Loucy (cell line): ENCODE data around the gene NRIP1.

Source experiments
- H2AFZ ChIP-seq: fragments of 200-600 bp; sonication (generic); 2 replicates; pipeline ENCODE4 v1.6.0; 2016; ENCODE audit warnings: antibody characterized with exemption, mild to moderate bottlenecking, low read length, moderate library complexity
- H3F3A ChIP-seq: fragments of 200-600 bp; 2 replicates; pipeline ENCODE4 v1.6.0; 2016; ENCODE audit warnings: antibody characterized with exemption, low read depth, mild to moderate bottlenecking
- H3K27me3 ChIP-seq: fragments of 200-600 bp; sonication (generic); 2 replicates; pipeline ENCODE4 v1.6.1; 2014; ENCODE audit warnings: low read length, mild to moderate bottlenecking; ENCODE audit not compliant: insufficient read depth, poor library complexity, severe bottlenecking
- H3K36me3 ChIP-seq: fragments of 200-600 bp; sonication (generic); 2 replicates; pipeline ENCODE4 v1.6.1; 2016; ENCODE audit warnings: low read length; ENCODE audit not compliant: insufficient read depth
- H3K4me1 ChIP-seq: fragments of 200-600 bp; sonication (generic); 2 replicates; pipeline ENCODE4 v1.5.1; 2014; ENCODE audit warnings: low read length, mild to moderate bottlenecking; ENCODE audit not compliant: insufficient read depth, poor library complexity, severe bottlenecking
- H3K4me2 ChIP-seq: fragments of 200-600 bp; sonication (generic); 2 replicates; pipeline ENCODE4 v1.6.0; 2014; ENCODE audit warnings: antibody characterized with exemption, low read length, low read depth, mild to moderate bottlenecking; ENCODE audit not compliant: poor library complexity, severe bottlenecking
- H3K4me3 ChIP-seq: fragments of 200-600 bp; sonication (generic); 2 replicates; pipeline ENCODE4 v1.5.1; 2014; ENCODE audit warnings: low read length, mild to moderate bottlenecking, mixed read lengths; ENCODE audit not compliant: poor library complexity, severe bottlenecking
- H3K79me2 ChIP-seq: fragments of 200-600 bp; sonication (generic); 2 replicates; pipeline ENCODE4 v1.6.1; 2014; ENCODE audit warnings: low read length; ENCODE audit not compliant: insufficient read depth
- H3K9ac ChIP-seq: fragments of 200-600 bp; sonication (generic); 2 replicates; pipeline ENCODE4 v1.6.0; 2014; ENCODE audit warnings: mild to moderate bottlenecking, low read depth, low read length, moderate library complexity; ENCODE audit not compliant: poor library complexity, severe bottlenecking
- H3K9me2 ChIP-seq: fragments of 200-600 bp; sonication (generic); replicated peaks from 2 replicates; pipeline ENCODE4 v1.6.1; 2016; ENCODE audit warnings: low read depth, low read length, mixed read lengths
- H3K9me3 ChIP-seq: fragments of 200-600 bp; sonication (generic); 2 replicates; pipeline ENCODE4 v1.6.1; 2014; ENCODE audit warnings: mild to moderate bottlenecking, antibody characterized with exemption, low read length, low read depth; ENCODE audit not compliant: insufficient read depth
- H4K20me1 ChIP-seq: fragments of 200-600 bp; sonication (generic); 2 replicates; pipeline ENCODE4 v1.6.0; 2014; ENCODE audit warnings: antibody characterized with exemption, low read length, mild to moderate bottlenecking; ENCODE audit not compliant: insufficient read depth, poor library complexity, severe bottlenecking
- EZH2phosphoT487 ChIP-seq: fragments of 200-600 bp; IDR thresholded peaks from 2 replicates; pipeline ENCODE4 v1.6.1; 2018; ENCODE audit warnings: antibody characterized with exemption, mild to moderate bottlenecking, moderate library complexity, borderline replicate concordance
- TF ChIP-seq, protein P1 (sequence below): fragments of 200-600 bp; sonication (generic); conservative IDR thresholded peaks from 2 replicates; pipeline ENCODE4 v1.5.1; 2014; ENCODE audit warnings: mild to moderate bottlenecking, antibody characterized with exemption, low read length

Gene NRIP1

DNA sequence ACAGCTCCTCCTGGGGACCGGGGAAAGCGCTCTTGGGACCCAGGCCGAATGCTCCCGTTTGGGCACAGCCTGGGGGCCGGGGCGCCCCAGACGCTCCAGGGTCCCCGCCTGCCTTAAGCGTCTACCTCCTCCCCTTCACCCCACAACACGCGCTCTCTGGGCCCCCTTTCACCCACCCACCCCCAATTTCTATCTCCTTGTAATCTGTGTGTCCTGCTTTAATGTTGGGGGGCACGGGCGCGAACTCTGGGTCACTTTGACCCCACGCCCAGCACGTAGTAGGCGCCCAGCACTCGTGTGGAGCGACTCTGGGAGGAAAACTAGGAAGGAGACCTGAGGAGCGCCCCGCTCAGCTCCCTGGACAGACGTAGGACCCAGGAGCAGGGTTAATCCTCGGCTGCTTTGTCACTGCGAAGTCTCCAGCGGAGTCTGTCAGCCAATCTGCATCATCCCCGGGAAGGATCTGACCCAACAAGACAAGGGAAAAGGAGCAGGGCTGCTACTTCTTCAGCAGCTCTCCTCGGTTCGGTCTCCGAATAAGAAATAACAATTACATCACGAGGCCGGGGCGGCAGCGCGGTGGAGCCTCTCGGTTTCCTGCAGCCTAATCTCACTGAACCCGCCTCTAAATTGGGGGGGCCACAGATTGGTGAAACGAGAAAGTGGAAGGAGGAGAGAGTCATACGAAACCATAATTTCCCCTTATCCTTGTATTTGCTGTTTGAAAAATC lies 757 bp upstream of the NRIP1 start:
- Histone ChIP-seq H3K4me3 (peak overlapping the region; percentile 88), H3K4me1 (peaks cover 28% of the 10 kb centered on the region), H3K79me2 (peaks cover 39% of the 10 kb centered on the region), H3K36me3 (no peaks in the 10 kb centered on the region), H2AFZ (peak overlapping the region; percentile 95), H3K4me2 (peak overlapping the region; percentile 96), H3K27me3 (no peaks in the 10 kb centered on the region), H4K20me1 (peaks cover 19% of the 10 kb centered on the region), H3K9ac (peak overlapping the region; percentile 87), H3K9me3 (no peaks in the 10 kb centered on the region), H3K9me2 (no peaks in the 10 kb centered on the region), H3F3A (no peaks in the 10 kb centered on the region)
- TF ChIP-seq EZH2phosphoT487, result no peak
- TF ChIP-seq, protein P1, sequence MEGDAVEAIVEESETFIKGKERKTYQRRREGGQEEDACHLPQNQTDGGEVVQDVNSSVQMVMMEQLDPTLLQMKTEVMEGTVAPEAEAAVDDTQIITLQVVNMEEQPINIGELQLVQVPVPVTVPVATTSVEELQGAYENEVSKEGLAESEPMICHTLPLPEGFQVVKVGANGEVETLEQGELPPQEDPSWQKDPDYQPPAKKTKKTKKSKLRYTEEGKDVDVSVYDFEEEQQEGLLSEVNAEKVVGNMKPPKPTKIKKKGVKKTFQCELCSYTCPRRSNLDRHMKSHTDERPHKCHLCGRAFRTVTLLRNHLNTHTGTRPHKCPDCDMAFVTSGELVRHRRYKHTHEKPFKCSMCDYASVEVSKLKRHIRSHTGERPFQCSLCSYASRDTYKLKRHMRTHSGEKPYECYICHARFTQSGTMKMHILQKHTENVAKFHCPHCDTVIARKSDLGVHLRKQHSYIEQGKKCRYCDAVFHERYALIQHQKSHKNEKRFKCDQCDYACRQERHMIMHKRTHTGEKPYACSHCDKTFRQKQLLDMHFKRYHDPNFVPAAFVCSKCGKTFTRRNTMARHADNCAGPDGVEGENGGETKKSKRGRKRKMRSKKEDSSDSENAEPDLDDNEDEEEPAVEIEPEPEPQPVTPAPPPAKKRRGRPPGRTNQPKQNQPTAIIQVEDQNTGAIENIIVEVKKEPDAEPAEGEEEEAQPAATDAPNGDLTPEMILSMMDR, result no peak

DNA sequence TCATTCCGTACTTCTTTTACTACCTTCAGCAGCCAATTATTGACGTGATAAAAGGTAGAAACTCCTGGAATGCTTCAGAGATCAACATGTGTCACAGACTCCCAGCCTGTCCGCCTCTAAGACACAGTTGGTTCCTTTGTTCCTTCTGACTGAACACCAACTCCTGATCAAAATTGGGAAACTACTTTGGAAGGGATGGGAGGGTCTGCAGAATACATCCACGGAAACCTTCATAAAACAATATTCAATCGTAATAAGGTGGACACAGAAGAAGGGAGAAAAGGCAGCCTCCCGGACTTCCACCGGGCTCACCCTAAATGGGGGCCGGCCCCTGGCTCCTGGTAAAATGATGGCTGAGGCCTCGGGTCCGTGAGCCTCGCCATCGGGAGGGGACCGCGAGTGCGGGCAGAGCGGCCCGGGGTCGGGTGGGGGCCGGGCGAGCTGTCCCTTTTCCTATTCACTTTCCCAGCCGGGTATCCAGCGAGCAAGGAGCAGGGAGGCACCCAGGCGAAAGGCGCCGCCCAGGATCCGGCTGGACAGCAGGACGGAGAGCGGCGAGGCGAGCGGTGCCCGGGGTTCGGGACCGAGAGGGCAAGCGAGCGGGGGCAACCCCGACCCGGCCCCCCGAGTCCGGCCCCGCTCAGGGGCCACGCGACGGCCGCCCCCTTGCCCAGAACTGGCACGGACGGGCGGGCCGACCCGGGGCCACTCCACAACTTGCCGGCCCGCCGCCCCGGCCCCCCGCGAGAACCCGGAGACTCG lies 805 bp downstream of the NRIP1 start:
- Histone ChIP-seq H3K4me2 (peak overlapping the region; percentile 75), H3F3A (no peaks in the 10 kb centered on the region), H3K9ac (peak overlapping the region; percentile 90), H4K20me1 (peaks cover 35% of the 10 kb centered on the region), H2AFZ (peak overlapping the region; percentile 50), H3K27me3 (no peaks in the 10 kb centered on the region), H3K36me3 (no peaks in the 10 kb centered on the region), H3K9me2 (no peaks in the 10 kb centered on the region), H3K4me1 (peaks cover 43% of the 10 kb centered on the region), H3K9me3 (no peaks in the 10 kb centered on the region), H3K79me2 (peaks cover 54% of the 10 kb centered on the region), H3K4me3 (peak overlapping the region; percentile 92)
- no peak for TF ChIP-seq EZH2phosphoT487
- TF ChIP-seq, protein P1, result no peak

DNA sequence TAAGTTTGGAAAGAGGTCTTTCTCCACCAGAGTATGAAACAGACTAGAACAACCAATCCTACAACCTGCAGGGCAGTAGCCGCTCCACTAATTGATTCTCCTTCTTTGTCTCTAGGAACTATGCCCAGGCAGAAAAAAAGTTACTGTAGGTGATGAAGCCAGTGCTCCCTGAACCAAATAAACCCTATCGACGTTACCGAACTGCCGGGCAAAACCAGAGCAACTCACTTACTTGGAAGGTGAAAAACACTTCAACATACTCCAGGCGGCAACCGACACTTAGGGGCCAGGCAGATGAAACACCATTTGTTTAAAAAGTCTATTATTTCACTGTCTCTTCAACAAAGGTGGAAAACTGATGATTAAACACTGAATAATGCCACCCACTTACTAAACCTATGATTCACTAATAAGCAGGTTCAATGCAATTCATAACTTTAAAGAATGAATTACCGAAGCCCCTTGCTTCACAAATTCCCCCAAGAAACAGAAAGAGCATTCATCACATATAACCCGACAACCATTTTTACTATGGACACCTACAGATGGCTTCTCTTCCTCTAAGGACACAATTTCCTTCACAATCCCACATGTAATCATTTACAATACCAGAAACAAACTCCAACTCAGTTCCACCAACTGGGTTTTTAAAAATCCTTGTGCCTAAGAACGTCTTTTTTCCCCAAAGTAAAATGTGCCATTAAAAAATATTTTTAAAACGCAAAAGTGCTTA lies 1.6 kb downstream of the NRIP1 start:
- peaks cover 42% of the 10 kb centered on the region for H4K20me1 ChIP-seq
- TF ChIP-seq, protein P1, result no peak; the same call in 1 of the 2 replicates
- no peak for TF ChIP-seq EZH2phosphoT487
- H3K9me2 ChIP-seq, result no peaks in the 10 kb centered on the region
- no peaks in the 10 kb centered on the region for H3K27me3 ChIP-seq
- H2AFZ ChIP-seq, result peak overlapping the region; percentile 50
- H3K4me3 ChIP-seq, result peak overlapping the region; percentile 92
- no peaks in the 10 kb centered on the region for H3K9me3 ChIP-seq
- H3K79me2 ChIP-seq, result peaks cover 62% of the 10 kb centered on the region
- H3K9ac ChIP-seq, result peak overlapping the region; percentile 90
- peak overlapping the region; percentile 75 for H3K4me2 ChIP-seq
- H3K36me3 ChIP-seq, result no peaks in the 10 kb centered on the region
- no peaks in the 10 kb centered on the region for H3F3A ChIP-seq
- H3K4me1 ChIP-seq, result peaks cover 49% of the 10 kb centered on the region
